Measurements from ENCODE around the gene TSR1.

GRCh38 chr17:2282297-2282873 lies 53.9 kb downstream of the TSR1 start:
- TF ChIP-seq CTCF (IDR thresholded peaks at IDR 0.05) (no peak), POLR2A (IDR thresholded peaks at IDR 0.05) (no peak)

All from lower leg skin (tissue), 3 donors.